Measurements from ENCODE around the gene ZNF609.

Gene ZNF609

DNA sequence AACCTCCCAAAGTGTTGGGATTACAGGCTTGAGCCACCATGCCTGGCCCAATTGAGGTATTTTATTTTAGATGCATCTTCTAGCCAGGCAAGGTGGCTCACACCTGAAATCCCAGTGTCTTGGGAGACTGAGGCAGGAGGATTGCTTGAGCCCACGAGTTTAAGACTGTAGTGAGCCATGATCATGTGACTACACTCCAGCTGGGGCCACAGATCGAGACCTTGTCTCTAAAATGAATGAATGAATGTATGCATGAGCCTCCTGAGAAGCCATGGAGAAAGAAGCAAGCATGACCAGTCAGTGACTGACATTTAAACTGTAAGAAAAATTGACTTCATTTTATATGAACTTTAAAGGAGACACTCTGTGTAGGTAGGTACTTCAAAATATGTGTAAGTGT is 105.7 kb downstream of the ZNF609 start:
- DNase-seq (ENCODE audit: low read depth, low spot score), result no peak
- no peak overlapping the region for H3K9ac ChIP-seq (ENCODE audit: insufficient read length)
- no peak for TF ChIP-seq EZH2 (IDR thresholded peaks at IDR 0.05)
- no peaks in the 10 kb centered on the region for H3K9me3 ChIP-seq (ENCODE audit: low read depth, low read length)
- H3K27ac ChIP-seq, result no peak overlapping the region
- no peak overlapping the region for H3K4me3 ChIP-seq
- no peaks in the 10 kb centered on the region for H3K36me3 ChIP-seq (ENCODE audit: insufficient read depth, low read length)

DNA sequence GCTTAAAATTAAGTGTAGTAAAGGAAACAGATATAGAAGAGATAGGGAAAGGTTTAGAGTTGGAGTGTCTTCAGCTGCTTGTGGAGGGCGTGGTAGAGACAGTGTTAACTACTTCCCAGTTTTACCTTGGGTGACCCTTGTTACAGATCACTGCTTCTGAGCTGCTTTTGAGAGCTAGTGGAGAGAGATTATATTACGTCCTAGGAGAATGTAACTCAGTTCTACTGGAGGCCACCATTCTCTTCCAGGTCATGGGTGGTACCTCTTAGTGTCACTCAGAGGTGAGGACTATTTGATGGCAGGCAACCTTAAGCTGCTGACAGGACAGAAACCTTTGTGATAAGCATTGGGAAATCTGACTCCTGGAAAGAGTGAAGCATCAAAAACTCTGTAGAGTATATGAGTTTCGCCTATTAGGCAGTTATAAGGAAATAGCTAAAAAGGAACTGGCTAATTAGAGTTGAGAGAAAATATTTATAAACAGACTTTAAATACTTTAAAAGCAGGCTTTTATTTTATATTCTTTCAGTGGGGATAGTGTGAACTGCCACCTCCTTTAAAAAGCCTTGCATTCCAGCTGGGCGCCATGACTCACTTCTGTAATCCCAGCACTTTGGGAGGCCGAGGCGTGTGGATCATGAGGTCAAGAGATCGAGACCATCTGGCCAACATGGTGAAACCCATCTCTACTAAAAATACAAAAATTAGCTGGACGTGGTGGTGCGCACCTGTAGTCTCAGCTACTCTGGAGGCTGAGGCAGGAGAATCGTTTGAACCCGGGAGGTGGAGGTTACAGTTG is 106.5 kb downstream of the ZNF609 start:
- no peaks in the 10 kb centered on the region for H3K9me3 ChIP-seq (ENCODE audit: low read depth, low read length)
- no peak for TF ChIP-seq POLR2AphosphoS5 (IDR thresholded peaks at IDR 0.05; ENCODE audit: borderline replicate concordance, low read depth, low read length)
- TF ChIP-seq FOXP2 (optimal IDR thresholded peaks at IDR 0.05; ENCODE audit: control extremely low read depth, extremely low read length, insufficient read depth), result no peak
- TF ChIP-seq EZH2 (IDR thresholded peaks at IDR 0.05), result no peak
- no peak overlapping the region for H3K9ac ChIP-seq (ENCODE audit: insufficient read length)
- H3K27ac ChIP-seq, result no peak overlapping the region
- no peak for DNase-seq (ENCODE audit: low read depth, low spot score)
- no peaks in the 10 kb centered on the region for H3K36me3 ChIP-seq (ENCODE audit: insufficient read depth, low read length)
- no peak overlapping the region for H3K4me3 ChIP-seq

DNA sequence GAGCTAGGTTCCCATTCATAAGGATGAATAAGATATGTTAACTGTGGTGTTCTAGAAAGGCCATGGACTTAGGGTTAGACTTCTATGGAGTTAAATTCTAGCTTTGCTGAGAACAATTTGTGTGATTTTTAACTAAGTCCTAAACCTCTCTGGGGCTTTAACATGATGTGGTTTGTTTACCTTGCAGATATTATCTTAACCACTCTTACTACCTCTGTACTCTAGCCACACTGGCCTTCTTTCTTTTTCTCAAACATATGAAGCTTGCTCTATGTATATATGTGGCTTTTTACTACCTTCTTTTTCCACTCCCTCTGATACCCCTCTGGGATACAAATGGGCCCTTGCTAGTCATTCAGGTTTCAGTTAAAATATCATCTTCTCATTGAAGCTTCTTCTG is 108.4 kb downstream of the ZNF609 start:
- Histone ChIP-seq H3K36me3 (ENCODE audit: insufficient read depth, low read length) (no peaks in the 10 kb centered on the region), H3K4me3 (no peak overlapping the region), H3K9me3 (ENCODE audit: low read depth, low read length) (no peaks in the 10 kb centered on the region), H3K27ac (no peak overlapping the region), H3K9ac (ENCODE audit: insufficient read length) (no peak overlapping the region)
- no peak for DNase-seq (ENCODE audit: low read depth, low spot score)
- TF ChIP-seq POLR2AphosphoS5 (IDR thresholded peaks at IDR 0.05; ENCODE audit: borderline replicate concordance, low read depth, low read length) (no peak), EZH2 (IDR thresholded peaks at IDR 0.05) (no peak), FOXP2 (optimal IDR thresholded peaks at IDR 0.05; ENCODE audit: control extremely low read depth, extremely low read length, insufficient read depth) (no peak)

DNA sequence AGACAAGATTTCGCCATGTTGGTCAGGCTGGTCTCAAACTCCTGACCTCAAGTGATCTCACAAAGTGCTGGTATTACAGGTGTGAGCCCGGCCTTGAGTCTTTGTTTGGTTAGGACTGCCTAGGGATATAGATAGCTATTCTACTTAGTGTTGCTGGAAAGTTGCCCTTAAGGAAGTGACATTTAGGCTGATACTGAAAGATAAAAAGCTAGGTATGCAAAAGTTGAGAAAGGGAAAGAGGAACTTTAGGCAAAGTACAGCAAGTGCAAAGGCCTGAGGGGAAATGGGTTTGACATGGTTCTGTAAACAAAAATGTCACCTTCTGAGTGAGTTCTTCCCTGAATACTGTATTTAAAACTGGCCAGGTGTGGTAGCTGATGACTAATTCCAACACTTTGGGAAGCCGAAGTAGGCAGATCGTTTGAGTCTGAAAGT is 111.5 kb downstream of the ZNF609 start:
- DNase-seq (ENCODE audit: low read depth, low spot score), result no peak
- TF ChIP-seq POLR2AphosphoS5 (IDR thresholded peaks at IDR 0.05; ENCODE audit: borderline replicate concordance, low read depth, low read length) (no peak), EZH2 (IDR thresholded peaks at IDR 0.05) (no peak), FOXP2 (optimal IDR thresholded peaks at IDR 0.05; ENCODE audit: control extremely low read depth, extremely low read length, insufficient read depth) (no peak)
- no peak overlapping the region for H3K9ac ChIP-seq (ENCODE audit: insufficient read length)
- no peaks in the 10 kb centered on the region for H3K36me3 ChIP-seq (ENCODE audit: insufficient read depth, low read length)
- no peak overlapping the region for H3K4me3 ChIP-seq
- H3K27ac ChIP-seq, result no peak overlapping the region
- no peaks in the 10 kb centered on the region for H3K9me3 ChIP-seq (ENCODE audit: low read depth, low read length)

DNA sequence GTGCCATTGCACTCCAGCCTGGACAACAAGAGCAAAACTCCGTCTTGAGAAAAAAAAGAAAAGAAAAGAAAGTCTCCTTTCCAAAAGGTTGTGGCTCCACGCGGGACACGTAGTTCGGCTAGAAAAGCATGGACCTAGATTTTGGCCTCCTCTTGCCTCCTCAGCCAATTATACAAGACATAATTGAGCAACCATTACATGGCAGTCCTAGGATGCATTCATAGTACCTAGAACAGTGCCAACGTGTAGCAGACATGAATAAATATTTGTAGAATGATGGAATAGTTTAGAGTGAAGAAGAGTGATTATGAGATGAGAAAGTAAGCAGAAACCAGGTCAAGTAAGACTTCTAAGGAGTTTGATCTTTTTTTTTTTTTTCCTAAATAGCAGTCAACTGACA is 112.5 kb downstream of the ZNF609 start:
- Histone ChIP-seq H3K36me3 (ENCODE audit: insufficient read depth, low read length) (no peaks in the 10 kb centered on the region), H3K27ac (no peak overlapping the region), H3K9ac (ENCODE audit: insufficient read length) (no peak overlapping the region), H3K9me3 (ENCODE audit: low read depth, low read length) (no peaks in the 10 kb centered on the region), H3K4me3 (no peak overlapping the region)
- TF ChIP-seq POLR2AphosphoS5 (IDR thresholded peaks at IDR 0.05; ENCODE audit: borderline replicate concordance, low read depth, low read length) (no peak), EZH2 (IDR thresholded peaks at IDR 0.05) (no peak), FOXP2 (optimal IDR thresholded peaks at IDR 0.05; ENCODE audit: control extremely low read depth, extremely low read length, insufficient read depth) (no peak)
- DNase-seq (ENCODE audit: low read depth, low spot score), result no peak

DNA sequence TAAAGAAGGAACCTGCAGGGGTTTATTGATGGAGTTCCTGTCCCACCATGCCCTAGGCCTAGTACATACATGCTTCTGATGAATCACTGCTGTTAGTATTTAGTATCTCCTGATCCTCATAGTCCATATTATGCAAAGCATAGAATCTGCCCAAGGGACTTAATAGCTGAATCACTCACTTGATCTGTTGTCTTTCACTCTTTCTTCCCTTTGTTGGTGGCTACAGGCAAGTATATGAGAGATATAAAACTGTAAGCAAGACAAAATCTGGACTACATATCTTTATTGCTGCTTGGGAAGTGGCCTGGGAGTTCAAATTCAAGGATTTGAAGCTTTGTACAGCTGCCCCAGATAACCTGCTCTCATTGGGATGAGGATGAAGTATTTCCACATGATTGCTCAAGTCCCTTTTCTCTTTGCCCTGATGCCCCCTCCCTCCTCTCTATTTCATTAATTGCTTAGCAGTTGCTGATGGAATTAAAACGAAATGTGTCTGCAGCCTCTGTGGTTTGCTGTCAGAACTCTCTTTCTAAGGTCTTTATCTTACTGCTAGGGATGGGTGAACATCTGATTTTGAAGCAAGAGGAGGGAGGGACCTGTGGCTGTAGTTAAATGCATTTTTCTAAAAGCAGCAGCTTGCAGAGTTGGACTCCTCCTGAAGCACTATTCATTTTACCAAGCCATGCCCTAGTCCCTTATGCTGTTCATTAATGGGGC is 114.1 kb downstream of the ZNF609 start:
- H3K9me3 ChIP-seq (ENCODE audit: low read depth, low read length), result no peaks in the 10 kb centered on the region
- no peak overlapping the region for H3K9ac ChIP-seq (ENCODE audit: insufficient read length)
- DNase-seq (ENCODE audit: low read depth, low spot score), result no peak
- TF ChIP-seq FOXP2 (optimal IDR thresholded peaks at IDR 0.05; ENCODE audit: control extremely low read depth, extremely low read length, insufficient read depth) (no peak), POLR2AphosphoS5 (IDR thresholded peaks at IDR 0.05; ENCODE audit: borderline replicate concordance, low read depth, low read length) (no peak), EZH2 (IDR thresholded peaks at IDR 0.05) (no peak)
- H3K4me3 ChIP-seq, result no peak overlapping the region
- peak overlapping the region; percentile 53 for H3K27ac ChIP-seq
- no peaks in the 10 kb centered on the region for H3K36me3 ChIP-seq (ENCODE audit: insufficient read depth, low read length)

DNA sequence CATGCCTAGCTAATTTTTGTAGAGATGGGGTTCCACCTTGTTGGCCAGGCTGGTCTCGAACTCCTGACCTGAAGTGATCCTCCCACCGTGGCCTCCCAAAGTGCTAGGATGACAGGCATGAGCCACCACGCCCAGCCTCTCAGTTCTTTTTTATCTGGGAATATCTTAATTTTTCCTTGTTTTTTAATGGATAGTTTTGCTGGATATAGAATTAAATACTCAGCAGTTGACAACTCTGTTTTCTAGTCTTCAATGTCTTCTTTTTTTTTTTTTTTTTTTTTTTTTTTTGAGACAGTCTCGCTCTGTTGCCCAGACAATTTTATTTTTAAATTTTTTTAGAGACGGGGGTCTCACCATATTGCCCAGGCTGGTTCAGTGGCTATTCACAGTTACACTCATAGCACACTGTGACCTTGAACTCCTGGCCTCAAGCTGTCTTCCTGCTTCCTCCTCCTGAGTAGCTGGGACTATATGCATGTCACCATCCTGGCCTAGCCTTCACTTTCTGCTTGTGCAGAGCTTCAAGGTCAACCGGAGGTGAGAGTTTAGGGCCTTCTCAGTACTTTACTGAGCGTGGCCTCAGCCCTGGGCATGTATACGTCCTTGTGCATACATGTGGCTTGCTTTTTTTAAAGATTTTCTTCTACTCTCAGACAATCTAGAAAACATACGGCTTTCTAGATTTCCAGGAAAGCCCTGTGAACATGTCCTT is 120.5 kb downstream of the ZNF609 start:
- no peak for TF ChIP-seq POLR2AphosphoS5 (IDR thresholded peaks at IDR 0.05; ENCODE audit: borderline replicate concordance, low read depth, low read length)
- TF ChIP-seq EZH2 (IDR thresholded peaks at IDR 0.05), result no peak
- TF ChIP-seq FOXP2 (optimal IDR thresholded peaks at IDR 0.05; ENCODE audit: control extremely low read depth, extremely low read length, insufficient read depth), result no peak
- Histone ChIP-seq H3K9me3 (ENCODE audit: low read depth, low read length) (no peaks in the 10 kb centered on the region), H3K9ac (ENCODE audit: insufficient read length) (no peak overlapping the region), H3K36me3 (ENCODE audit: insufficient read depth, low read length) (no peaks in the 10 kb centered on the region), H3K4me3 (no peak overlapping the region), H3K27ac (no peak overlapping the region)
- no peak for DNase-seq (ENCODE audit: low read depth, low spot score)

DNA sequence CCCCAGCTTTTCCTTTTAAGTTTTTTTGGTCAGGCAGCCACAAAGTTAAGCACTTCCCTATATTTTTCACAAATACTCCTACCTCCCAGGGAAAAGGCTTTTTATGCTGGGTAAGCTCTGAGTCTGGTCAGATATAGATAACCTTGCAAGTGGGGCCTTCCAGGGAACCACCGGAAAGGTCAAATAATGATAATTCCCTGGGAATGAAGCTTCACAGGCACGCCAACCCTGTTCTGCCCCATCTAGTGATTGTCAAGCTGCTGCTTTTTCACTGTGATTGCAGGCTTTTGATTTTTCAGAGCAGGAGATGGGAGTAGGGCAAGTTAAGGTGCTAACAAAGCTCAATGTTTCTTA is 121.0 kb downstream of the ZNF609 start:
- Histone ChIP-seq H3K36me3 (ENCODE audit: insufficient read depth, low read length) (no peaks in the 10 kb centered on the region), H3K4me3 (no peak overlapping the region), H3K27ac (no peak overlapping the region), H3K9me3 (ENCODE audit: low read depth, low read length) (no peaks in the 10 kb centered on the region), H3K9ac (ENCODE audit: insufficient read length) (no peak overlapping the region)
- TF ChIP-seq FOXP2 (optimal IDR thresholded peaks at IDR 0.05; ENCODE audit: control extremely low read depth, extremely low read length, insufficient read depth) (no peak), POLR2AphosphoS5 (IDR thresholded peaks at IDR 0.05; ENCODE audit: borderline replicate concordance, low read depth, low read length) (no peak), EZH2 (IDR thresholded peaks at IDR 0.05) (no peak)
- DNase-seq (ENCODE audit: low read depth, low spot score), result no peak

Data from SK-N-MC (cell line).